GM13977 (cell line): ENCODE data around the gene CTSW.

ENCODE experiments used
- DNase-seq: peaks from one replicate; pipeline ENCODE4 v3.0.0; 2012; ENCODE audit warnings: low spot score
- in situ Hi-C: fragments of 300-500 bp; cut with MboI; formaldehyde crosslinking; loops from one replicate; pipeline ENCODE4 v1.12.0; 2022; ENCODE audit warnings: low sequenced_read_pairs, low pct_unique_long_range_greater_than_20kb, mixed read lengths, inconsistent platforms; ENCODE audit not compliant: unreplicated experiment
- TF ChIP-seq, protein P1 (sequence below): IDR thresholded peaks from 2 replicates; pipeline ENCODE4 v1.5.1; 2012; ENCODE audit warnings: mild to moderate bottlenecking, control low read depth; ENCODE audit not compliant: insufficient read depth; ENCODE audit errors: extremely low read depth, missing control alignments

CTSW gene

DNA sequence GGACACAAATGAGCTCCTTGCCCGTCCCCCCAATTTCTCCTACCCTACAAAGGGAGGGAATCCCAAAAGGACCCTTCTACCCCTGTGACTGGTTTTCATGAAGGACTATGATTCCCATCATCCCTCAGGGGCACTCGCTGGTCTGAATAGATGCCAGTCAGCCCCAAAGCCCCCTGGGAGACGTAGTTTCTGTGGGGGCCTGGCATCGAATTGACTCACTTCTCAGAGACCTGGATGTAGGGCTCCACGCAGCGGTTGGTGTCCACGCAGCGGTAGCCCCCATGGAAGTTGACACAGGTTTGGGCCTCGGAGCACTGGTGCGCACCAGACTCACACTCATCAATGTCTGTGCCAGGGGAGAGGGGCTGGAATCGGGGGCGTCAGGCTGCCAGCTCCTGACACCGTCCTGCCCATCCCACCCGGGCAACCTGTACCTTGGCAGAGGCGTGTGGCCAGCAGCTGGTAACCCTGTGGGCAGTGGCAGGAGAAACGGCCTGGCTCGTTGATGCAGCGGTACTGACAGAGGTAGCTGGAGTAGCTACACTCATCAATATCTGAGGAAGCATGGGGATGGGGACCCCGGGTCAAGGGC is 11.5 kb upstream of the CTSW start:
- no peak for DNase-seq
- TF ChIP-seq, protein P1, sequence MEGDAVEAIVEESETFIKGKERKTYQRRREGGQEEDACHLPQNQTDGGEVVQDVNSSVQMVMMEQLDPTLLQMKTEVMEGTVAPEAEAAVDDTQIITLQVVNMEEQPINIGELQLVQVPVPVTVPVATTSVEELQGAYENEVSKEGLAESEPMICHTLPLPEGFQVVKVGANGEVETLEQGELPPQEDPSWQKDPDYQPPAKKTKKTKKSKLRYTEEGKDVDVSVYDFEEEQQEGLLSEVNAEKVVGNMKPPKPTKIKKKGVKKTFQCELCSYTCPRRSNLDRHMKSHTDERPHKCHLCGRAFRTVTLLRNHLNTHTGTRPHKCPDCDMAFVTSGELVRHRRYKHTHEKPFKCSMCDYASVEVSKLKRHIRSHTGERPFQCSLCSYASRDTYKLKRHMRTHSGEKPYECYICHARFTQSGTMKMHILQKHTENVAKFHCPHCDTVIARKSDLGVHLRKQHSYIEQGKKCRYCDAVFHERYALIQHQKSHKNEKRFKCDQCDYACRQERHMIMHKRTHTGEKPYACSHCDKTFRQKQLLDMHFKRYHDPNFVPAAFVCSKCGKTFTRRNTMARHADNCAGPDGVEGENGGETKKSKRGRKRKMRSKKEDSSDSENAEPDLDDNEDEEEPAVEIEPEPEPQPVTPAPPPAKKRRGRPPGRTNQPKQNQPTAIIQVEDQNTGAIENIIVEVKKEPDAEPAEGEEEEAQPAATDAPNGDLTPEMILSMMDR, result no peak
- in situ Hi-C loops, result no loop called here

DNA sequence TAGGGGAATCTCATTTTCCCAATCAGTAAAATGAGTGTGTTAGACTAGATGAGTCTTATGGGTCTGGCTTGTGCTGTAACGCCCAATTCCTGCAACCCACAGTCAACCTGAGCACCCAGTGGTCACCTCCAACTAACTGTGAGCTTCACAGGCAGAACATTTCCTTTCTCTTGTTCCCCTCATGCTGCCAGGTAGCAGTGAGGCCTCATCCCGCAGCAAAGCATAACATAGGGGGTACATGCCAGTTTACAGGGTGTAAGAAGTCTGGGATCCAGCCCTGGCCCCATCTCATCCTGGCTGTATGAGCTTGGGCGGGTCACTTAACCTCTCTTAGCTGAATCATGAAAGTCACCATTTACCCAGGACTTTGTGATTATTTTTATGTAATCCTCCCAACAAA is 10.7 kb upstream of the CTSW start:
- in situ Hi-C loops, result no loop called here
- DNase-seq, result no peak
- TF ChIP-seq, protein P1, result no peak

DNA sequence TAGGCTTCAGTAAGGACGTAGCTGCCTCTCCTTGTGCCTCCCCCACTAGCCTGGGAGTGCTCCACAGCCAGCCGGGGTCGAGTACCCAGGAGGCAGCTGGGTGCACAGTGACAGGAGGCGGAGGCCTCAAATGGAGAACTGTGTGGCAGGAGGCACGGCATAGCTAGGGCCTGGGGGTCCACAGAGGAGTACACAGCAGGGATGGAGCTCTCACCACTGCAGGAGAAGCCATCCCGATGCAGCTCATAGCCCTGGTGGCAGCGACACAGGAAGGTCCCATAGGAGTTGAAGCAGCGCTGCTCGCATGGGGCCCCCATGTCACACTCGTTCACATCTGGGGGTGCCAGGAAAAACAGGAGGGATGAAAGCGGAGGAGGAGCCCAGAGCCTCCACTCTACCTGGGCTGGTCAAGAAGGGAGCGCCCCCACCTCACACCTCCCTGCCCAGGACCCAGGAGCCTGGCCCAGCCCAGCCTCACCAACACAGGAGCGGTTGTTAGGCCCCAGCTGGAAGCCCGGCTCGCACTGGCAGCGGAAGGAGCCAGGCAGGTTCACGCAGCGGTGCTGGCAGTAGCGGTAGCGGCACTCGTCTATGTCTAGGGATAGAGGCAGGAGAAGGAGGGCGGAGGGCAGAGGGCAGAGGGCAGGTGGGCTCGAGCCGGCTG is 9.9 kb upstream of the CTSW start:
- no peak for DNase-seq
- in situ Hi-C loops, result no loop called here
- TF ChIP-seq, protein P1, result no peak

DNA sequence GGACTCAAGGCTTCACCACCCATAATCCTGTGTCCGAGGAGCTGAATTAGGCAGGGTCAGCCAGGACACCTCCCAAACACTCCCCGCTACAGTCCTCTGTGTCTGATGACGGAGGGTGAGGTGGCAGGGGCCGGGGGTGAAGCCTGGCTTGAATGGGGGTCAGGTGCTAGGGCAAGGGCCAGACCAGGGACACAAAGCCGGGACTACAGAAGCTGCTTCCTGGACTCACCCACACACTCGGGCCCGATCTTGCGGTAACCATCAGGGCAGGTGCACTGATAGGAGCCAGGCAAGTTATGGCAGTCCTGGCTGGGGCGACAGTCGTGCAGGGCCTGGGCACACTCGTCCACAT is 9.4 kb upstream of the CTSW start:
- no peak for DNase-seq
- in situ Hi-C loops, result no loop called here
- TF ChIP-seq, protein P1, result no peak

DNA sequence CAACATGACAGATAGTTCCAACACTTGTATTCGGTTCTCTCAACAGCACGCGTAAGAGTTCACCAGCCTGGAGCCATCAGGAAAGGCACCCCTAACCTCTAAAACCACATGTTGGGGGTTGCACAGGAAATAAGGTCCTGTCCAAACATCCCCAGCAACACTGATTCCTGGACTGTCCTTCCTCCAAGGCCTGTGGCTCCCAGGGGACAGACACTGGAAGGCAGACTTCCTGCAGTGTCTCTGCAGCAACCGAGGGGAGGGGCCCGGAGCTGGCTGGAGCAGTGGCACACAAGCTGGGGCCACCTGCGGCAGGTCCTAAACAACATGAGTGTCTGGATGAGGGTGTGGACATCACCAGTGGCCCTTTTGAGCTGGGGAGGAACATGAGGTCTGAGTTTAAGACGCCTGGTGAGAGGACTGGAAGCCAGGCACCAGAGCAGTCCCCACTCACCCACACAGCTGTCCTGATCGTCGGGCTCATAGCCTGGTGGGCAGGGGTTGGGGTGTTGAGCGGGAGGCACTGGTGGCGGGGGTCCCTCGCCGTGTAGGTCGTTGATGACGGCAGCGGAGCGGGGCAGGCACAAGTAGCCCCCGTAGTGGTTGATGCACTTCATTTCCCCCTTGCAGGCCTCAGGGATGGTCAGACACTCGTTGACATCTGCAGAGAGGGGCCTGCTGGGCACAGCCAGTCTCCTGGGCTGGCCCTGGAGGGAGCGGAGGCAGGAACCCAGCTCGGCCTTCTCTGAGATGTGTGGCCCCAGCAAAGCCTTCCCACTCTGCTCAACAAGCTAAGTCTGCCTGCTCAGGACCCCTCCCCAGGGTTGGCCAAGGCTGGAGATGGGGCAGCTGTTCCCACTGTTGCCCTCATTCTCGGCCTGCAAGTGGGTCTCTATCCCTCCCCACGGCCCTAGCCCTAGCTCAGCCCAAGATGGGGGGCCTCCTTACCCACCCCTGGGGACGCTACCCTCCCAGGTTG is 8.6 kb upstream of the CTSW start:
- in situ Hi-C loops, result no loop called here
- no peak for DNase-seq
- TF ChIP-seq, protein P1, result no peak

DNA sequence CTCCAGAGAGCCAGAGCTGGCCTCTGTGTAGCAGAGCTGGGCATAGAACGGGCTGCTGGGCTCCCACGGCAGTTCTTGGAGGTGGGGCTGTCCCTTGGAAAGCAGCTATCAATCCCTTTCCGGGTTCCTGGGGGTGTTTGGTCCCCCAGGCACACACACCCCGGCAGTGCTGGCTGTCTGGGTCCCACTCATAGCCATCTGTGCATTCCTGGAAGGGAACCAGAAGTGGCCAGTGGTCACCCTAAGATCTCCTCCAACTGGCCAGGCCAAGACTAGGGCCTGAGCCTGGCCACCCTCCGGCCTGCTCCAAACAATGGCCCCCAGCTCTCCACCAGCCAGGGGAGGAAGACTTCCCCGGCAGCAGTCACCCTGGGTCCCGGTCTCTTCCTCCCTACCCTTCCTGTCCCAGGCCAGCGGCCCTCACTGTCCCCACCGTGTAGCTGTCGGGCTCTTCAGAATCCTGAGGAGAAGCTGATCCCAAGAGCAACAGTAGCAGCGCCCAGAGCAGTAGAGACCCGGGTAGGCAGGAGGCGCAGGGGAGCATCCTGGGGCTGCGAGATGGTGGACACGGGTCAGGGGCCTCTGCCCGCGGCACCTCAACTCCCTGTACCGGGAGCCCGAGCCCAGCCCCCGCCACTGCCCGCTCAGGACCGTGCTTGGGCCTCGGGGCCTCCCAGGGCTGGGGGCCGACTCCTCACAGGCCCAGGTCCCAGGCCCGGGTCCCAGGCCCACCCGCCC is 7.7 kb upstream of the CTSW start:
- in situ Hi-C loops, result no loop called here
- TF ChIP-seq, protein P1, result no peak

More for the DNA sequence above, 7.7 kb upstream of the CTSW start:
- no peak for DNase-seq
